Measurements from ENCODE around the gene CHCHD4. TPM values are rescaled to one million over a fixed set of nuclear protein-coding genes. Genes with fewer than 3 reads are reported as not detected.
"Not testable (repeated sequence)": the region's sequence is repeated elsewhere in the genome, so short reads cannot be mapped to it uniquely, and the experiment has no call there.

The CHCHD4 gene
- total and polyA plus RNA-seq, 4 donors, result 8.8 to 14.0 (median 9.0) TPM

DNA sequence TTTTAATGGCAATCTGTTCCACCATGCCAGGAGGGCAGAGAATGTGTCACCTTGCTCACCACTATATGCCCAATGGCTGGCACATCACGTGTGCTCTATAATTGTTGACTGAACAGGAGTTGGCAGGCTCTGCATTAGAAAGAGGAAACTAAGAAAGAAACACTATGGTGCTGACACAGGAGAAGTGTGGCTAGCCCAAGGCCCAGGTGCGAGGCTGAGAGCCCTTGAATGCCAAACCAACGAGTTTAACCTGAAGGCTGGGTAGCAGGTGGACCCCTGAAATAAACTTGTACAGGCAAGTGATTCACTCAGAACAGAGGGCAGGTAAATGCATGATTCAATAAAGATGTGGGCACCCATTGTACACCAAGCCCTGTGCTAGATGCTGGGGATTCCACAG is 2.4 kb downstream of the CHCHD4 start:
- no peak overlapping the region for H3K27ac ChIP-seq (ENCODE audit: low read depth in 1 of 2, low read length in 1 of 2)
- ATAC-seq (ENCODE audit: insufficient read depth, low FRiP score), result no peak
- DNase-seq, result no peak
- peaks cover 7 to 42% (median 24%) of the 10 kb centered on the region in 5 donors for H3K4me1 ChIP-seq (ENCODE audit: control insufficient read depth in 5 of 5, insufficient read depth in 5 of 5, low read length in 5 of 5)
- no peaks in the 10 kb centered on the region for H3K27me3 ChIP-seq (ENCODE audit: control insufficient read depth in 3 of 3, insufficient read depth in 3 of 3, low read length in 2 of 3)
- H3K36me3 ChIP-seq (ENCODE audit: control insufficient read depth in 4 of 4, insufficient read depth in 4 of 4, low read length in 4 of 4), result peaks cover 0 to 9% (median under 1%) of the 10 kb centered on the region in 4 donors
- H3K9ac ChIP-seq (ENCODE audit: insufficient read depth in 1 of 2, low read length in 2 of 2), result no peak overlapping the region
- TF ChIP-seq, protein P1, sequence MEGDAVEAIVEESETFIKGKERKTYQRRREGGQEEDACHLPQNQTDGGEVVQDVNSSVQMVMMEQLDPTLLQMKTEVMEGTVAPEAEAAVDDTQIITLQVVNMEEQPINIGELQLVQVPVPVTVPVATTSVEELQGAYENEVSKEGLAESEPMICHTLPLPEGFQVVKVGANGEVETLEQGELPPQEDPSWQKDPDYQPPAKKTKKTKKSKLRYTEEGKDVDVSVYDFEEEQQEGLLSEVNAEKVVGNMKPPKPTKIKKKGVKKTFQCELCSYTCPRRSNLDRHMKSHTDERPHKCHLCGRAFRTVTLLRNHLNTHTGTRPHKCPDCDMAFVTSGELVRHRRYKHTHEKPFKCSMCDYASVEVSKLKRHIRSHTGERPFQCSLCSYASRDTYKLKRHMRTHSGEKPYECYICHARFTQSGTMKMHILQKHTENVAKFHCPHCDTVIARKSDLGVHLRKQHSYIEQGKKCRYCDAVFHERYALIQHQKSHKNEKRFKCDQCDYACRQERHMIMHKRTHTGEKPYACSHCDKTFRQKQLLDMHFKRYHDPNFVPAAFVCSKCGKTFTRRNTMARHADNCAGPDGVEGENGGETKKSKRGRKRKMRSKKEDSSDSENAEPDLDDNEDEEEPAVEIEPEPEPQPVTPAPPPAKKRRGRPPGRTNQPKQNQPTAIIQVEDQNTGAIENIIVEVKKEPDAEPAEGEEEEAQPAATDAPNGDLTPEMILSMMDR (IDR thresholded peaks at IDR 0.05; ENCODE audit: control extremely low read depth, extremely low read depth), result no peak
- no peak overlapping the region for H3K4me3 ChIP-seq
- H3K9me3 ChIP-seq (ENCODE audit: control insufficient read depth in 4 of 4, insufficient read depth in 3 of 4, low read length in 3 of 4), result no peaks in the 10 kb centered on the region
- WGBS, 2 donors, result 73 to 87% methylated on average over 3 of the region's 3 CpGs

DNA sequence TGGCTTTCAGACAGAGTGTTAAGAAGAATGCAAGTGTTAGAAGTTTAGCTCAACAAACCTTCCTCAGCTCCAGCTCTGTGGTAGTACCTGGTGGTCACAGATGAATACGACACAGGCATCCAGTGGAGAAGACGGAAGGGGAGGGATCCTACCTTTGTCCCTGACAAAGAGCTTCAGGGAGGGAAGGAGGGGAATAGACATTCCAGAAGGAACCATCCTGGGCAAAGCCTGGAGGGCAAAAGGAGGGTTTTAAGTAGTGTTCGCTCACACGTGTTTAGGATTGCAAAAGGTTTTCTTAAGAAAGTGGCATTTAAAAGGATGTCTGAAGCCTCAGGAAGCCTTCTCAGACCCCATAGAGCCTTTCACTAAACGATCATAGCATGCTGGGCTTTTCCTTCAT is 2.8 kb downstream of the CHCHD4 start:
- WGBS, 2 donors, result 90 to 93% methylated on average over 5 of the region's 5 CpGs
- H3K27me3 ChIP-seq (ENCODE audit: control insufficient read depth in 3 of 3, insufficient read depth in 3 of 3, low read length in 2 of 3), result no peaks in the 10 kb centered on the region
- no peak overlapping the region for H3K27ac ChIP-seq (ENCODE audit: low read depth in 1 of 2, low read length in 1 of 2)
- H3K4me1 ChIP-seq (ENCODE audit: control insufficient read depth in 5 of 5, insufficient read depth in 5 of 5, low read length in 5 of 5), result peaks cover 5 to 38% (median 21%) of the 10 kb centered on the region in 5 donors
- TF ChIP-seq, protein P1 (IDR thresholded peaks at IDR 0.05; ENCODE audit: control extremely low read depth, extremely low read depth), result no peak
- peaks cover 0 to 9% (median under 1%) of the 10 kb centered on the region in 4 donors for H3K36me3 ChIP-seq (ENCODE audit: control insufficient read depth in 4 of 4, insufficient read depth in 4 of 4, low read length in 4 of 4)
- no peak overlapping the region for H3K4me3 ChIP-seq
- DNase-seq, result no peak
- no peaks in the 10 kb centered on the region for H3K9me3 ChIP-seq (ENCODE audit: control insufficient read depth in 4 of 4, insufficient read depth in 3 of 4, low read length in 3 of 4)
- ATAC-seq (ENCODE audit: insufficient read depth, low FRiP score), result no peak
- H3K9ac ChIP-seq (ENCODE audit: insufficient read depth in 1 of 2, low read length in 2 of 2), result no peak overlapping the region

DNA sequence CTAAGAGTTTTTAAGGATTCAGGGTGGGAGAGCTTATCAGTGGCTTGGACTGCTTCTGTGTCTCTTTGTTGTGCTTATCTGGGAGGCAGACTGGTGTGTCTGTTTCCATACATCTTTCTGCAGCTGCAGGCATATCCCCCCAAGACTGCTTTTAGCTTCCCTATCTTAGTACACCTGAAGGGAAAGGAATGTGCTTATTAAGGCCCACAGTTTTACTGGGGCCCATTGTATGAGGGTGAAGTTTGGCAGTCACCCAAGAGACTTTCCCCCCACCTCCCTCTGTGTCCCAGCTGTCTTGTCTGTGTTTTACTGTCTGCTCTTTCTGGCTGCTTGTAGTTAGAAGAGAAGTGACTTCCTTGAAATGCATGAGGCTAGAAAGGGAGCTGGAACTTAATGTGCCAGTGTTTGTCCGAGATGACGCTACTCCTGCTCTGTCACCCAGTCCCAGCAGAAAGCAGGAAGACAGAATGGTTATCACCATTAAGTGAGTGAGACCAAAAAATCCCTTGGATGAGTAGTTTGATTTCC is 3.7 kb downstream of the CHCHD4 start:
- ATAC-seq (ENCODE audit: insufficient read depth, low FRiP score); H3K4me3 ChIP-seq: not testable (repeated sequence)
- 97 to 98% methylated on average over 2 of the region's 2 CpGs for WGBS, 2 donors

DNA sequence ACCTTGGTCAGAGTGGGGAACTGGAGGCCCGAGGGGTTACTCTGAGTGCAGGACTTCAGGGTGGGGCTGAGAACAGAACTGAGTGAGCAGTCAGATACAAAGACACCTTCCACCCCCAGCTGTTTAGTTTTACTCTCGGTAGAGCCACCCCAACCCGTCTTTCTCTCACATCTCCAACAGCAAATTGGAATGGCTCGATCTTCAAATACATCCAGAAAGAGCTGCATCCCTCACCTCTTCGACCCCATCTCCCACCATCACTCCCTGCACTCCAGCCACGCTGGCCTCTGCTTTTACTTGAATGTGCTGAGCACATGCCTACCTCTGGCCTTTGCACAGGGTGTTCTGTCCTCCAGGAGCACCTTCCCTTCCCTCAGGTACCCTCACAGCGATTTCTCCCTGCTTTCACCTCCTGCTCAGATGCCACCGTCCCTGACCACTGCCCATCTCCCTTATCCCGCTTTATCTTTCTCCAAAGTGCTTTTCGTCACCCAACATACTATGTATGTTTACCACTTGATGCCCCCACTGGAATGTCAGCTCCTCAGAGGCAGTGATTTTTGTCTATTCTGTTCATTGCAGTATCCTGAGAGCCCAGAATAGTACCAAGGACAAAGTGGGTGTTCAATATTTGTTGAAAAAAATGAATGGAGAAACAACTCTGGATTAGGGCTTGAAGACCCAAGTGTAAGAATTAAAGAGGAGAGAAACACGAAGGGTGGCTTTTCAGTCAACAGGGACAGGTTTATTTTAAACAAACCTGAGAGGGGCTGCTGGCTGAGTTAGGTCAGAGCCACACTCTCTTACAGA is 4.4 kb downstream of the CHCHD4 start:
- DNase-seq (no peak), ATAC-seq (ENCODE audit: insufficient read depth, low FRiP score) (no peak)
- 95% methylated on average over 11 of the region's 11 CpGs for WGBS, 2 donors
- Histone ChIP-seq H3K36me3 (ENCODE audit: control insufficient read depth in 4 of 4, insufficient read depth in 4 of 4, low read length in 4 of 4) (peaks cover 8 to 17% (median 8%) of the 10 kb centered on the region in 4 donors), H3K27ac (ENCODE audit: low read depth in 1 of 2, low read length in 1 of 2) (no peak overlapping the region), H3K4me1 (ENCODE audit: control insufficient read depth in 5 of 5, insufficient read depth in 5 of 5, low read length in 5 of 5) (peaks cover 0 to 25% (median 12%) of the 10 kb centered on the region in 5 donors), H3K9me3 (ENCODE audit: control insufficient read depth in 4 of 4, insufficient read depth in 3 of 4, low read length in 3 of 4) (no peaks in the 10 kb centered on the region), H3K27me3 (ENCODE audit: control insufficient read depth in 3 of 3, insufficient read depth in 3 of 3, low read length in 2 of 3) (no peaks in the 10 kb centered on the region), H3K9ac (ENCODE audit: insufficient read depth in 1 of 2, low read length in 2 of 2) (no peak overlapping the region), H3K4me3 (no peak overlapping the region)
- TF ChIP-seq, protein P1 (IDR thresholded peaks at IDR 0.05; ENCODE audit: control extremely low read depth, extremely low read depth), result no peak

More for the DNA sequence above, 3.7 kb downstream of the CHCHD4 start:
- Histone ChIP-seq H3K4me1 (ENCODE audit: control insufficient read depth in 5 of 5, insufficient read depth in 5 of 5, low read length in 5 of 5) (peaks cover 0 to 30% (median 13%) of the 10 kb centered on the region in 5 donors), H3K36me3 (ENCODE audit: control insufficient read depth in 4 of 4, insufficient read depth in 4 of 4, low read length in 4 of 4) (peaks cover 2 to 11% (median 3%) of the 10 kb centered on the region in 4 donors)
- H3K27ac ChIP-seq (ENCODE audit: low read depth in 1 of 2, low read length in 1 of 2); DNase-seq; H3K9ac ChIP-seq (ENCODE audit: insufficient read depth in 1 of 2, low read length in 2 of 2); H3K27me3 ChIP-seq (ENCODE audit: control insufficient read depth in 3 of 3, insufficient read depth in 3 of 3, low read length in 2 of 3); H3K9me3 ChIP-seq (ENCODE audit: control insufficient read depth in 4 of 4, insufficient read depth in 3 of 4, low read length in 3 of 4): not testable (repeated sequence)

Data from lung (tissue), 12 donors.